Effector CD4-positive, alpha-beta T cell (primary cell): ENCODE results near the gene MRPL48.

Experiments used
- DNase-seq: peaks from one replicate; pipeline ENCODE4 v3.0.0-alpha.2; 2020

Gene MRPL48

DNA sequence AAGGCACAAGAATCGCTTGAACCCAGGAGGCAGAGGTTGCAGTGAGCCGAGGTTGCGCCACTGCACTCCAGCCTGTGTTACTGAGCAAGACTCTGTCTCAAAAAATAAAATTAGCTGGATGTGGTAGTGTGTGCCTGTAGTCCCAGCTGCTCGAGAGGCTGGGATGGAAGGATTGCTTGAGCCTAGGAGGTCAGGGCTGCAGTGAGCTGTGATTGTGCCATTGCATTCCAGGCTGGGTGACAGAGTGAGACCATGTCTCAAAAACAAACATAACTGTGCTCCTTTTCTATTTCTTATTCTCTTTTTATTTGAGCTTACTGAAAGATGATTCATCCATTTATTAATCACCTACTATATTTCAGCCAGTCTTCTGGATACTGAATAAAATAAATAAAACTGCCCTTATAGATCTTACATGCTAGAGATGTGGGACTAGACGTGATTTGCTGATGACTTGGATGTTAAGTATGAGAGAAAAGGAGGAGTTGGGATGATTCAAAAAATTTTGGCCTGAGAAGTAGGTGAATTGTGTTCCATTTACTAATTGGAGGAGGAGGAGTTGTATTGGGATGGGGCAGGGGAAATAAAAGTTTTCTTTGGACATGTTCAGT is 107.2 kb downstream of the MRPL48 start:
- DNase-seq, result no peak

DNA sequence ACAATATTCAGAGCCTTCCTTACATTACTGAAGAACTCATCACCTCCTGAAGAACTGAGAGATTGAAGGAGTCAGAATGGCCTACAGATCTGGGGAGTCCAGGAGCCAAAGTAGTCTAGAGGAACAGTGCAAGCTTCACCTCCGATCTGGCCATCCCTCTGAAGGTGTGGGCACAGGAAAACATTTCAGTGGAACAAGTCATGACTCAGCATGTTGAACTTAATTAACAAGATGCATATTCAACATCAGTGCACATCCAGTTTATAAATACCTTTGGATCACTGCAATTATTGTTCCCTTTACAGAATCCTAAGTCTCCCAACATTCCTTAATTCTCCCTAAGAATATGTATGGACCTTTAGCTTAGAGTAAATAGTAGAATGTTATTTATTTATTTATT is 114.6 kb downstream of the MRPL48 start:
- no peak for DNase-seq

DNA sequence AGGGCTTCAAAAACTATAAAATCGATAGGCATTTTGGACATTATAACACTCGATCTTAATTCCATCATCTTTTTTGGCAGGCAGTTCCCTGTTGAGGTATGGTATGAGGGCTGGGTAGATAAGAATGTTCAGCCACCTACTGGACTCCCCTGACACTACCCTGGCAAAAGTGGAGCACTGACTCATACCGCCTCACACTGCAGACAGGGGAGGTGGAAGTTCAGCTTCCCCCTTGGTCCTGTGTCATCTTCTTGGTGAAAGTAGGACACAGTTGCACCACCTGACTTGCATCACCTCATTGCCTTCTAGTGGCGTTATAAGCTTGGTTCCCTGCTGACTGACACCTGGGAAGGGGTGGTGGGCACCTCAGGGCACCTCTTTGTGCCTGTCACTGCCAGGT is 119.5 kb downstream of the MRPL48 start:
- no peak for DNase-seq

DNA sequence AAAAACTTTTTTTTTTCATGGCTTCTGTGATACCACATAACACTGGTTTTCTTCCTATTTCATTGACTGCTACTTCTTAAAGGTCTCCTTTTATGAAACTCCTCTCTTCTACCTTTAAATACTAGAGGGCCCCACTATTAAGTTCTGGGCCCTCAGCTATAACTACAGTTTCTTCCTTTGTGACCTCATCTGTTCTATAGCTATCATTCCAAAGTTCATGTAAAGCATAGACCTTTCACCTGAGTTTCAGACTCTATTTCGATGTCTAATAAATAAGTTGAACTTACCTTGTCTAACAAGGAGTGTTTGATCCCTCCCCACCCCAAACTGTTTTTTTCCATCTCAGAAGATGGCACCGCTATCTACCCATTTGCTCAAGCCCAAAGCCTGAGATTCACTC is 124.4 kb downstream of the MRPL48 start:
- DNase-seq, result no peak

DNA sequence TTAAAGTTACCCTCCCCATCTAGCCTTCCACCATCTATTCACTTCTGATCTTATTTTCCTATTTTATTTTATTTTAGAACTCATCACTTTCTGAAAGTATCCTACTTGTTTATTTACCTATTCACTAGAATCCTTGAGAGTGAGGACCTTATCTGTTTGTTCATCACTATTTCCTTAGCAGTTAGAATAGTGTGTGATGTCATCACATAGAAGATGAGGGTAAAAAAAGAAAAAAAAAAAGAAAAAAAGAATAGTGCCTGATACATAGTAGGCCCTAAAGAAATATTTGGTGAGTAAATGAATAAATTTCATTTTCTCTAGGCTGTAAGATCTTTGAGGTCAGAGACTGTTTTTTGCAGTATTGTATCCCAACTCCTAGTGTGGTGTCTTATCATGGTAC is 125.8 kb downstream of the MRPL48 start:
- DNase-seq, result no peak

DNA sequence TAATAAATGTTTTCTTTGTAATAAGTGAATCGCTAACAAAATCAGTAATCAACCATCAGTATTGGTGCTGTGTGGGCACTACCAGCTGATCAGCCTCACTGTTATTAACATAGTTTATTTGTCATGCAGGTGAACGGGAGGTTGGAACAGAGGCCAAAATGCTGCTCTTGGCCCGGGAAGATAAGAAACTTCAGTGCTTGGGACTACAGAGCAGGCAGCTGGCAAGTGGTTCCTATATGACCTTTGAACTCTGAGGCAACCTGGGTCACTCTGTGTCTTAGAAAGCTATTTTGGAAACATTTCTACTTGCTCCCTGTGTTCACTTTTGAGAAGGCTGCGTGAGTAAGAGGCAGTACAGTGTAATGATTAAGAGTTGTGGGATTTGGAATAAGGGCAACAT is 126.6 kb downstream of the MRPL48 start:
- no peak for DNase-seq
